ENCODE data around the gene STX18. TPM values are rescaled to one million over a fixed set of nuclear protein-coding genes. Genes with fewer than 3 reads are reported as not detected.
A peak's percentile ranks its signal among the peaks of the same experiment; 100 is the strongest.

Gene STX18
- total RNA-seq, 1 experiment from 2014 or later = 18.5 TPM

GRCh38 chr4:4488405-4489404 is 53.1 kb downstream of the STX18 start:
- BruUV-seq (replicated peaks) = no TSS peak
- Histone ChIP-seq H3K4me1 (ENCODE audit: control insufficient read depth in 1 of 2, insufficient read depth in 2 of 2, low read length in 2 of 2) (no peaks in the 10 kb centered on the region), H3K27me3 (ENCODE audit: insufficient read depth, low read length) (no peaks in the 10 kb centered on the region), H3K4me3 (replicated peaks in 1 of 2; ENCODE audit: low read depth in 1 of 2, low read length in 2 of 2) (no peak overlapping the region), H3K4me2 (ENCODE audit: low read length) (no peak overlapping the region), H3K36me3 (ENCODE audit: control insufficient read depth in 1 of 2, insufficient read depth in 2 of 2, low read length in 2 of 2) (no peaks in the 10 kb centered on the region), H3K79me2 (ENCODE audit: insufficient read depth, low read length) (peaks cover 21% of the 10 kb centered on the region), H3K9me3 (ENCODE audit: control insufficient read depth in 1 of 2, insufficient read depth in 1 of 2, low read depth in 1 of 2, low read length in 2 of 2) (no peaks in the 10 kb centered on the region), H4K20me1 (ENCODE audit: insufficient read depth) (0 out of 2 replicates have a peak, but pooled peaks cover 3% of the 10 kb centered on the region), H2AFZ (ENCODE audit: low read depth, low read length, poor library complexity, severe bottlenecking) (no peak overlapping the region), H3K9me2 (ENCODE audit: insufficient read depth) (no peaks in the 10 kb centered on the region), H3K9ac (ENCODE audit: low read length) (no peak overlapping the region), H3K27ac (ENCODE audit: low read depth, low read length) (no peak overlapping the region)
- ChIA-PET CTCF (interaction anchor here (1.0 to 1.5 kb wide), 5 partner anchors 11 to 391 kb away, joined by 3 to 6 read pairs (median 4); no protein-coding TSS in a partner anchor), RAD21 (ENCODE audit: low non-redundant PET in 1 of 2, low total read pairs in 2 of 2, uncharacterized antibody in 2 of 2, unreplicated experiment in 2 of 2) (interaction anchor here in 1 of 2 experiments (0.7 kb wide), 1 partner anchor 55 kb away, joined by 5 read pairs; no protein-coding TSS in a partner anchor), POLR2A (no interaction called here)
- TF ChIP-seq RAD21 (IDR thresholded peaks at IDR 0.05; ENCODE audit: low read depth) (peak; percentile 86), ATF3 (IDR thresholded peaks at IDR 0.05) (no peak), ELF1 (IDR thresholded peaks at IDR 0.05; ENCODE audit: borderline replicate concordance, low read depth) (no peak), EZH2phosphoT487 (IDR thresholded peaks at IDR 0.05; ENCODE audit: borderline replicate concordance) (no peak), CTCF (IDR thresholded peaks at IDR 0.05 in 2 of 3, conservative IDR thresholded peaks at IDR 0.05 in 1 of 3; ENCODE audit: borderline replicate concordance in 1 of 3, insufficient read depth in 1 of 3, low read depth in 2 of 3, low read length in 2 of 3) (peak; percentile 60 to 94 (median 93); a peak in 5 of 6 replicates)
- intact Hi-C loops (cut with micrococcal nuclease) = loop anchor here (1.0 to 5.0 kb wide), 4 partner anchors 392 to 1324 kb away; no protein-coding TSS in a partner anchor
- DNase-seq (ENCODE audit: low read depth, low spot score) (peak; percentile 60), ATAC-seq (peak; percentile 99)
